Adipose tissue (tissue), 3 donors: Measurements from ENCODE around the gene LYSMD1. TPM values are rescaled to one million over a fixed set of nuclear protein-coding genes. Genes with fewer than 3 reads are reported as not detected.

Experiments used
- H3K27ac ChIP-seq: one replicate; pipeline ENCODE4 v1.5.1; 2013; ENCODE audit warnings: low read depth, low read length
- WGBS, 3 donors: extraction: QIAGEN DNeasy Blood & Tissue Kit; methylation state at CpG; one replicate each; pipeline ENCODE4 v1.1.7; 2013; 5-methylcytosine and 5-hydroxymethylcytosine counted together
- polyA plus RNA-seq, 3 donors: library from polyadenylated mRNA; stranded (reverse); fragments of 200-250 nt; gene quantifications; one replicate each; pipeline ENCODE4 v1.2.3, GENCODE V29; 2013
- donor health status: healthy with polysubstance abuse.
- donor health status: Bipolar disorder and iron deficiency.
- donor health status: healthy.

The LYSMD1 gene
- polyA plus RNA-seq, 3 donors, result 3.3 to 5.3 (median 3.9) TPM

- H3K27ac ChIP-seq, result no peak overlapping the region
- WGBS, 3 donors, result 72 to 98% (median 95%) methylated on average over 5 of the region's 5 CpGs
Observed at GRCh38 chr1:151113877-151114276, 51.8 kb downstream of the LYSMD1 start.

Other genes starting within 250 kb of the LYSMD1 start
- gene SETDB1, start 239.5 kb downstream of the LYSMD1 start, polyA plus RNA-seq, result 10 to 100 TPM; 13.4 to 15.7 (median 15.1) TPM
- 100 to 1,000 TPM in 2 of 3 donors, 10 to 100 TPM in 1; 86.8 to 134 (median 109) TPM for gene CERS2, start 191.1 kb downstream of the LYSMD1 start, polyA plus RNA-seq
- 10 to 100 TPM in 1 of 3 donors, 1 to 10 TPM in 1, under 1 TPM in 1; 0.15 to 12.8 (median 3.1) TPM for gene ANXA9, start 183.6 kb downstream of the LYSMD1 start, polyA plus RNA-seq
- gene MINDY1, start 159.0 kb downstream of the LYSMD1 start, polyA plus RNA-seq, result 10 to 100 TPM; 12.0 to 24.0 (median 13.9) TPM
- gene PRUNE1, start 157.5 kb downstream of the LYSMD1 start, polyA plus RNA-seq, result 10 to 100 TPM in 1 of 3 donors, 1 to 10 TPM in 2; 8.6 to 14.2 (median 9.9) TPM
- gene BNIPL, start 129.3 kb downstream of the LYSMD1 start, polyA plus RNA-seq, result 1 to 10 TPM in 1 of 3 donors, under 1 TPM in 2; 0.16 to 1.1 (median 0.34) TPM
- 1 to 10 TPM; 1.8 to 5.0 (median 3.9) TPM for gene C1orf56, start 118.2 kb downstream of the LYSMD1 start, polyA plus RNA-seq
- gene CDC42SE1, start 106.3 kb downstream of the LYSMD1 start, polyA plus RNA-seq, result 10 to 100 TPM; 25.9 to 72.3 (median 64.3) TPM
- 1 to 10 TPM in 2 of 3 donors, under 1 TPM in 1; 0.38 to 7.2 (median 1.8) TPM for gene MLLT11, start 105.5 kb downstream of the LYSMD1 start, polyA plus RNA-seq
- gene GABPB2, start 95.1 kb downstream of the LYSMD1 start, polyA plus RNA-seq, result 10 to 100 TPM in 1 of 3 donors, 1 to 10 TPM in 2; 3.0 to 12.4 (median 8.3) TPM
- gene SEMA6C, start 19.3 kb downstream of the LYSMD1 start, polyA plus RNA-seq, result 10 to 100 TPM in 1 of 3 donors, 1 to 10 TPM in 2; 3.3 to 22.9 (median 6.7) TPM
- gene TNFAIP8L2, start 9.3 kb downstream of the LYSMD1 start, polyA plus RNA-seq, result 10 to 100 TPM in 1 of 3 donors, 1 to 10 TPM in 2; 1.4 to 20.4 (median 5.8) TPM
- gene SCNM1, start 242 bp upstream of the LYSMD1 start, polyA plus RNA-seq, result 10 to 100 TPM; 16.7 to 39.8 (median 29.7) TPM
- under 1 TPM; 0.16 to 0.62 (median 0.56) TPM for gene TMOD4, start 10.1 kb upstream of the LYSMD1 start, polyA plus RNA-seq
- 10 to 100 TPM; 19.9 to 34.8 (median 26.3) TPM for gene VPS72, start 24.3 kb upstream of the LYSMD1 start, polyA plus RNA-seq
- gene PIP5K1A, start 32.6 kb upstream of the LYSMD1 start, polyA plus RNA-seq, result 10 to 100 TPM in 2 of 3 donors, 1 to 10 TPM in 1; 6.9 to 28.8 (median 25.1) TPM
- 100 to 1,000 TPM; 115 to 142 (median 130) TPM for gene PSMD4, start 88.8 kb upstream of the LYSMD1 start, polyA plus RNA-seq
- 1 to 10 TPM; 4.9 to 10.0 (median 7.5) TPM for gene ZNF687, start 116.4 kb upstream of the LYSMD1 start, polyA plus RNA-seq
- gene PI4KB, start 161.5 kb upstream of the LYSMD1 start, polyA plus RNA-seq, result 10 to 100 TPM; 24.5 to 55.2 (median 46.7) TPM
- 10 to 100 TPM in 2 of 3 donors, 1 to 10 TPM in 1; 5.7 to 20.2 (median 16.9) TPM for gene RFX5, start 181.3 kb upstream of the LYSMD1 start, polyA plus RNA-seq
- gene SELENBP1, start 206.8 kb upstream of the LYSMD1 start, polyA plus RNA-seq, result 100 to 1,000 TPM in 2 of 3 donors, 10 to 100 TPM in 1; 36.3 to 141 (median 141) TPM
- 100 to 1,000 TPM; 145 to 348 (median 335) TPM for gene PSMB4, start 233.7 kb upstream of the LYSMD1 start, polyA plus RNA-seq